ENCODE results near the gene EPB41L5.

Gene EPB41L5

DNA sequence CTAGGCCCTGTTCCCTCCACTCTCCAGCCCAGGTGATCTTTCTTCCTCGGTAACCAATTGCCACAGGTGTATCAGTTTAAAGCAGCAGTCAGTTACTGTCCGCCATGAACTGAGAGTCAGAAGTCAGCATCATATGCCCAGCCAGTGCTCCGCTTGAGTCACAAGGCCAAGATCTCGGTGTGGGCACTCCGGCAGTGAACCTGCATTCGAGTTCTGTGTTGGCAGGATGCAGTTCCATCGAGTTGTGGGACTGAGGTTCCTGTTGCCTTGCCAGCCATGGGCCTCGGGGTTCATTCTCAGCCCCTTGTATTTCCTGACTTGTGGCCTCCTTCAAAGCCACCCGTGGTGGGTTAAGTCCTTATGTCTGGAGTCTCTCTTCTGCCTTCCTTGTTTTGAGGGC is 213.4 kb downstream of the EPB41L5 start:
- Histone ChIP-seq H3K9me2 (ENCODE audit: low read depth, low read length) (no peaks in the 10 kb centered on the region), H3K4me3 (ENCODE audit: low read depth, low read length, poor library complexity, severe bottlenecking) (no peak overlapping the region), H4K20me1 (ENCODE audit: insufficient read depth, low read length) (no peaks in the 10 kb centered on the region), H3K4me2 (ENCODE audit: low read length) (no peak overlapping the region), H3K9me3 (ENCODE audit: low read length) (no peaks in the 10 kb centered on the region), H3K27ac (ENCODE audit: low read depth, low read length, poor library complexity, severe bottlenecking) (peak overlapping the region; percentile 98), H2AFZ (ENCODE audit: low read length) (no peak overlapping the region), H3K4me1 (ENCODE audit: insufficient read depth, low read length, severe bottlenecking) (peaks cover 94% of the 10 kb centered on the region), H3K27me3 (ENCODE audit: insufficient read depth, low read length) (no peaks in the 10 kb centered on the region), H3K36me3 (ENCODE audit: insufficient read depth, low read length) (peaks cover 14% of the 10 kb centered on the region), H3K79me2 (ENCODE audit: insufficient read depth, low read length) (peaks cover under 1% of the 10 kb centered on the region; the same call in 1 of the 2 replicates), H3K9ac (ENCODE audit: low read length) (no peak overlapping the region; the same call in 1 of the 2 replicates), H3F3A (ENCODE audit: insufficient read depth, low read length) (0 out of 2 replicates have a peak, but pooled peaks cover 5% of the 10 kb centered on the region)
- TF ChIP-seq EZH2 (IDR thresholded peaks at IDR 0.05; ENCODE audit: borderline replicate concordance, low read length) (no peak), CTCF (IDR thresholded peaks at IDR 0.05; ENCODE audit: low read length) (no peak)

DNA sequence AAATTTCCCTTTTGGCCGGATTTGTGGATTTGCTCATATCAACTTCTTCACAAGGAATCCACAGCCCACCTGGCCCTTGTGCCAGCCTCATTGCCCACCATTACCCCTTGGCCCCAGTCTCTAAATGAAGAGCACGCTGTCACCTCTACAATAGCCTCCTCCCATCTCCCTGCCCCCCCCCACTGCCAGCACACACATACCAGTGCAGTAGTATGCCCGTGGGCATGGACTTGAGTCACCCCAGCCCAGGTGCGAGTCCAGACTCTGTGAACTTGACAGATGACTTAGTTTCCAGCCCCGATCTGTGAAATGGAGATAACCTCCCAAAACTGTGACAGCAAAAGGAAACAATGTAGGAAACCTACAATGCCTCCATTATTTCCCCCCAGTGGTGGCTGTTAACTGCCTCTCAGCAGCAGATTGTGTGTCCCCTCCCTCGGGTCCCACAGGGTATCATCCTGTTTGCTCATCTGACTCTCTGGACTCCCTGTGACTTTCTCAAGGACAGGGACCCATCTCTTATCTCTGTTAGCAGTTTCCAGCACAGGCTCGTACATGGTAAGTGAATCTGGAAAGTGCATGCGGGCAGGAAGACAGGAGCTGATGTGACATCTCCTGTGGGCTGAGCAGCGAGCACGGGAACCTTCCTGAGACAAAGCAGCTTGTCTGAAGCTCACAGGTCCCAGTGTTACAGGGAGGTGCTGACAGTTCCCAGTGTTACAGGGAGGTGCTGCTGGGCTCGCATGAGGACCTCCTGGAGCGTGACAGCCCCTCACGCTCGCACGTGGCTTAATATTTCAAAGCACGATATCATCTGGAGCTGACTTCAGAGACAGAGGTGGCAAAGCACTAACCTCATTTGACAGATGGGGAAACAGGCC is 214.5 kb downstream of the EPB41L5 start:
- Histone ChIP-seq H3K36me3 (ENCODE audit: insufficient read depth, low read length) (peaks cover 4% of the 10 kb centered on the region), H3K4me3 (ENCODE audit: low read depth, low read length, poor library complexity, severe bottlenecking) (no peak overlapping the region), H3K27ac (ENCODE audit: low read depth, low read length, poor library complexity, severe bottlenecking) (peak overlapping the region; percentile 98), H3K79me2 (ENCODE audit: insufficient read depth, low read length) (no peaks in the 10 kb centered on the region), H3K4me2 (ENCODE audit: low read length) (peak overlapping the region; percentile 96; the same call in 1 of the 2 replicates), H3K4me1 (ENCODE audit: insufficient read depth, low read length, severe bottlenecking) (peaks cover 94% of the 10 kb centered on the region), H3K9me2 (ENCODE audit: low read depth, low read length) (no peaks in the 10 kb centered on the region), H3K27me3 (ENCODE audit: insufficient read depth, low read length) (no peaks in the 10 kb centered on the region), H2AFZ (ENCODE audit: low read length) (no peak overlapping the region), H3K9me3 (ENCODE audit: low read length) (no peaks in the 10 kb centered on the region), H3F3A (ENCODE audit: insufficient read depth, low read length) (0 out of 2 replicates have a peak, but pooled peaks cover 5% of the 10 kb centered on the region), H4K20me1 (ENCODE audit: insufficient read depth, low read length) (no peaks in the 10 kb centered on the region), H3K9ac (ENCODE audit: low read length) (peak overlapping the region; percentile 49; the same call in 1 of the 2 replicates)
- no peak for TF ChIP-seq EZH2 (IDR thresholded peaks at IDR 0.05; ENCODE audit: borderline replicate concordance, low read length)
- no peak for TF ChIP-seq CTCF (IDR thresholded peaks at IDR 0.05; ENCODE audit: low read length)

DNA sequence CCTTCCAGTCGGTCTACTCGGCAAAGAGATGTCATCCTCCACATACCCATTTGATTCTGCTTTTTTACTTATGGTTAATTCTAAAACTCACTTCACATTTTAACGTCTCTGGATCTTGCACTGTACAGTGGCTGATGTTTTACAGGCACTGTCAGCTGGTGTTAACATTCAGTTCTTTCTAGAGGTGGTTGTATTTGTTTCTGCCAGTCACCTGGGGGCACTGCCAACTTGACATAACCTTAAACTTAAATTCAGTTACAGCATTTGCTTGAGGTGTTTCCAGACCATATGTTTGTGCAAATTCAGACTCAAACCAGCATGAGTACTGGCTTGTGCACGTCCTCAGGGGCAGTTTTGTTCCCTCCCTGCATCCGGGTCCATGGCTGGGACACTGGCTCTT is 215.6 kb downstream of the EPB41L5 start:
- Histone ChIP-seq H3K4me1 (ENCODE audit: insufficient read depth, low read length, severe bottlenecking) (peaks cover 93% of the 10 kb centered on the region), H3K36me3 (ENCODE audit: insufficient read depth, low read length) (no peaks in the 10 kb centered on the region), H2AFZ (ENCODE audit: low read length) (no peak overlapping the region), H3K27ac (ENCODE audit: low read depth, low read length, poor library complexity, severe bottlenecking) (peak overlapping the region; percentile 98), H4K20me1 (ENCODE audit: insufficient read depth, low read length) (no peaks in the 10 kb centered on the region), H3K4me3 (ENCODE audit: low read depth, low read length, poor library complexity, severe bottlenecking) (peak overlapping the region; percentile 61), H3K9me2 (ENCODE audit: low read depth, low read length) (no peaks in the 10 kb centered on the region), H3K4me2 (ENCODE audit: low read length) (peak overlapping the region; percentile 96), H3K27me3 (ENCODE audit: insufficient read depth, low read length) (no peaks in the 10 kb centered on the region), H3K79me2 (ENCODE audit: insufficient read depth, low read length) (no peaks in the 10 kb centered on the region), H3K9me3 (ENCODE audit: low read length) (no peaks in the 10 kb centered on the region), H3F3A (ENCODE audit: insufficient read depth, low read length) (0 out of 2 replicates have a peak, but pooled peaks cover 5% of the 10 kb centered on the region), H3K9ac (ENCODE audit: low read length) (peak overlapping the region; percentile 86)
- TF ChIP-seq CTCF (IDR thresholded peaks at IDR 0.05; ENCODE audit: low read length) = peak; percentile 72
- no peak for TF ChIP-seq EZH2 (IDR thresholded peaks at IDR 0.05; ENCODE audit: borderline replicate concordance, low read length)
